GM12801 (cell line): ENCODE data around the gene UBE3B.

Experiments
- CTCF ChIP-seq: IDR thresholded peaks from one replicate; pipeline ENCODE4 v1.5.1; 2011; ENCODE audit warnings: control low read depth; ENCODE audit not compliant: insufficient read length; ENCODE audit errors: extremely low read depth

The UBE3B gene

GRCh38 chr12:109488051-109488665, 10.7 kb downstream of the UBE3B start:
- no peak for TF ChIP-seq CTCF

- TF ChIP-seq CTCF: no peak
Observed at GRCh38 chr12:109489016-109489954, 11.9 kb downstream of the UBE3B start.

DNA sequence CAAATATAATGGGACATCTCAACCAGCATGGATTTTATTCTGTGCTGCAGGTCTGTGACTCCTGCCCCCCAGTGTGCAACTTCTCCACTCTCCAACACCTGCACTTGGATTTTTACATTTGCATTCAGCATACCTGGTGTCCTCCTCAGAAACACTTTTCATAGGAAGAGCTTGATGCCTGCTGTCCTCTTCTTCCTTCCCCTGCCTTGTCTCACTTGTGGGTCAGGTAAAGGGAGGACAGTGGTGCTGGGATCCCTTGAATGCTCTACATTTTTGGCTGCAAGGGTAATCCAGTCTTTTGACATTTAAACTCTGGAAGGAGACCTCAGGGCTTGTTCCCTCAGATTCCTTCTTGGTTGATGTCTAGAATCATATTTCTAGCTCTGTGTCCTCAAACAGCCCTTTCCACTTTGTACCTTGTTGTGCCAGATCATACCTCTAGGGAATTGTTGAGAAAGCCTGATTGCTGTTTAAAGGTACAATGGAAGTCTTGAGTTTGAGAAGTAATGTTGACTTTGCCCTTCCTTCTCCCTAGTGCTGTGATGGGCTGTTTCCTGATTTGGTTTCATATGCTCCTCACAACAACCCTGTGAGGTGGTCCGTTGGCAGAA, 12.6 kb downstream of the UBE3B start:
- no peak for TF ChIP-seq CTCF

GRCh38 chr12:109491671-109492070, 14.2 kb downstream of the UBE3B start:
- TF ChIP-seq CTCF: no peak

- TF ChIP-seq CTCF: no peak
Observed at GRCh38 chr12:109492371-109492770, 14.9 kb downstream of the UBE3B start.

GRCh38 chr12:109493090-109493489, 15.7 kb downstream of the UBE3B start:
- no peak for TF ChIP-seq CTCF

DNA sequence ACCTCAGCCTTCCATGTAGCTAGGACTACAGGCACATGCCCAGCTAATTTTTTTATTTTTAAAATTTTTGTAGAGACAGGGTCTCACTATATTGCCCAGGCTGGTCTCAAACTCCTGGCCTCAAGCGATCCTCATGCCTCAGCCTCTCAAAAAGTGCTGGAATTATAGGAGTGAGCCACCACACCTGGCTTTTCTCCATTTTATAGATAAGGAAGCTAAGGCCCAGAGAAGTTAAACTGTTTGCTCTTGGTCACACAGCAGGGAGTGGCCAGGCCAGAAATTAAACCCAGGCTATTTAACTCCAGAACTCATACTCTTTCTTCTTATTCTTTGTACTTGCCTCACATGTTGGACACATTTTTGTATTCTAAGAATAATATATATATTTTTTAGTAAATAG, 16.5 kb downstream of the UBE3B start:
- no peak for TF ChIP-seq CTCF
